ENCODE measurements around the gene TMEM30A.

- TF ChIP-seq CTCF (IDR thresholded peaks at IDR 0.05), result no peak
- no peak for TF ChIP-seq POLR2AphosphoS5 (IDR thresholded peaks at IDR 0.05; ENCODE audit: low read depth, low read length)
These were observed 16.5 kb upstream of the TMEM30A start for GRCh38 chr6:75301088-75301487.
